A549 (cell line): Measurements from ENCODE around the gene ACTR5.

Source experiments
- BCL3 ChIP-seq: fragments of >200 bp; sonication (Bioruptor Twin); formaldehyde crosslinking; IDR thresholded peaks from 3 replicates; pipeline ENCODE4 v1.6.1; 2016
- CEBPB ChIP-seq, 2 experiments: fragments of >200 bp in 1 of 2; sonication (Bioruptor Twin) in 1 of 2; formaldehyde crosslinking in 1 of 2; IDR thresholded peaks; 2 replicates each; pipeline ENCODE4 v1.6.1; 2012 to 2016
- CTCF ChIP-seq: fragments of >200 bp; sonication (Bioruptor Twin); formaldehyde crosslinking; IDR thresholded peaks from 3 replicates; pipeline ENCODE4 v1.5.1; 2016
- KDM5A ChIP-seq: fragments of 200-600 bp; sonication (generic); IDR thresholded peaks from 2 replicates; pipeline ENCODE4 v1.6.1; 2016; ENCODE audit warnings: antibody characterized with exemption, mild to moderate bottlenecking
- MAX ChIP-seq: IDR thresholded peaks from 2 replicates; pipeline ENCODE4 v1.6.1; 2012
- PHF8 ChIP-seq: fragments of 200-600 bp; sonication (generic); IDR thresholded peaks from 2 replicates; pipeline ENCODE4 v1.6.1; 2016; ENCODE audit warnings: low read depth, mild to moderate bottlenecking, antibody characterized with exemption, moderate library complexity, borderline replicate concordance
- POLR2A ChIP-seq: IDR thresholded peaks from 2 replicates; pipeline ENCODE4 v1.6.1; 2012; ENCODE audit warnings: mild to moderate bottlenecking, low read length
- RFX5 ChIP-seq: fragments of 450-650 bp; IDR thresholded peaks from 2 replicates; pipeline ENCODE4 v1.7.1; 2014; ENCODE audit warnings: antibody characterized with exemption, mild to moderate bottlenecking, moderate library complexity
- ZC3H11A ChIP-seq: fragments of 450-650 bp; IDR thresholded peaks from 2 replicates; pipeline ENCODE4 v1.6.1; 2014; ENCODE audit warnings: antibody characterized with exemption, mild to moderate bottlenecking

GRCh38 chr20:38804682-38805501 lies 56.6 kb downstream of the ACTR5 start:
- TF ChIP-seq PHF8 (no peak), BCL3 (no peak), CTCF (no peak), CEBPB (IDR thresholded peaks at IDR 0.05) (no peak), POLR2A (no peak), RFX5 (no peak), ZC3H11A (no peak), KDM5A (no peak), MAX (no peak)
